Measurements from ENCODE around the gene TENT4A. TPM values are rescaled to one million over a fixed set of nuclear protein-coding genes. Genes with fewer than 3 reads are reported as not detected.
A peak's percentile ranks its signal among the peaks of the same experiment; 100 is the strongest.
"Not testable (repeated sequence)": the region's sequence is repeated elsewhere in the genome, so short reads cannot be mapped to it uniquely, and the experiment has no call there.

Gene TENT4A
- polyA plus RNA-seq, 10 donors, result 14.1 to 24.1 (median 16.8) TPM

DNA sequence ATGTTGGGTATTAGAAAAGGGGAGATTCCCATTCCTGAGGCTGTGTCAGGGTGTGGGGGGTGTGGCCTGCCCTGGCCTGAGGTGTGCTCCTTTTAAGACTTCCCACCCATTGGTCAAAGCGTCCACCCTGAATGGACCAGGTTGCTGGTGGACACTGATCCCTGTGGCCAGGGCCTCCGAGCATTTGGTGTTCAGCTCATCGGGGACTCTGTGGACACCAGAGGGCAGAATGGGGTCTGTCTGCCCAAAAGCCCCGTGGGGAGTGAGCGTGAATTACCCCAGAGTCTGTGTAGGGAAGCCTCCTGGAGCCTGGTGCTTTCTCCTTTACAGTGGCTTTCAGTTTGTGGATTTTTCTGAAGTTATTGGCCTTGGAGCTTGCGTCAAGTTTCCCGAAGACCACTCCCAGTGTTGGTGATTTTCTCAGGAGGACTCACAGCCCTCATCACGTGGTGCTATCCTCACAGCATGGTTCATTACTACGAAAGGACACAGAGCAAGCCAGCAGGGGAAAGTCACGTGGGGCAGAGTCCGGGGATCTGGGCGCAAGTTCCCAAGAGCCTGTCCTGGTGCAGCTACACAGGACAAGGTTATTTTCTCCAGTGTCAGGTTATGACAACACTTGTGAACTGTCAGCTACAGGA is 55.5 kb downstream of the TENT4A start:
- no peak for DNase-seq

DNA sequence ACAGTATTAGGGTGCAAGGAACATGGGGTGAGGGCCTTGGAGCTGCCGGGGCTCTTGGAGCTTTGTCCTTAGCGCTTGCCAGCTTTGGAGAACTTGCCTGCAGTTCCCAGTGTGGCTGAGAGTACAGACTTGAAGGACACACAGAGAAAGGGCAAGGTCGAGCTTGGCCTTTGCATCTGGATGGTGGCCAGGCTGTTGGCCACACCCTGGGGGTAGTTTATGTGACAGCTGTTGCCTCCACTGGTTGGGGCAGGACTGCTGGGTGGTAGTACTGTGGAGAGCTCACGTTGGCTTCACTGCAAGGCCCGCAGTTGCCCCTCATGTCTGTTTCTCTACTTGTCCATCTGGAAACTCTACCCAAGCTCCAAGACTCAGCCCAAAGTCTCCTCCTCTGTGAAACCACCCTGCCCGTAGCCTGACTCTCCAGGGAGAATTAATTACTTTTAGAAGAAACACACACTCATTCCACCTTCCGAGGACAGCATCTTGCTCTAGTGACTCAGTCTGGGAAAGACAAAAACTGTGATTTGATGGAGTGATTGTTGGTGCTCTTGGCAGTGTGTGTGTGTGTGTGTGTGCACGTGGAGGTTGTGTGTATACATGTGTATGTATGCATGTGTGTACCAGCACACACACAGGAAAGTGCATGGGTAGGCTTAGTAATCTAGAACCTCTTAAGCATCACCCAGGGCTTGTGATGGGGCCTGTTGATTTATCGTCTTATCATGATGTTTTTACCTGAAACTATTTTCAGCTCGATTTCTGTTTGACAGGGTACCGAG is 57.8 kb downstream of the TENT4A start:
- no peak for DNase-seq

DNA sequence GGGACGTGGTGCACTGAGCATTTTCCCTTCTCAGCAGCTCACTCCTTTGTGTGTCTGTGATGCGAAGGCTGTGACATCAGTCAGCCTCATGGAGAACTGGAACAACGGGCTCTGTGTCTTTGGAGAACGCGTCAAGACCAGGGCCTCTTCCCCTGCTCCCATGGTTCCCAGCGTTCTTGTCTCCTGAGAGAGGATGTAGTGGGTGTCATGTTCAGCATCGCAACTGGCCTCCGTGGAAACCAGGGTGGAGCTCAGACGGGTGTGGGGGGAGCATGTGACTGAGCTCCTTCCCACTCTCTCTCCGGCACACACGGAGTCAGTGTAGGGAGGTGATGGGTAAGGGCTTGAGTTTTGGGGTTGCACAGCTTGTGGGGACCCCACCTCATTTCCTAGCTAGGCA is 59.7 kb downstream of the TENT4A start:
- no peak for DNase-seq

DNA sequence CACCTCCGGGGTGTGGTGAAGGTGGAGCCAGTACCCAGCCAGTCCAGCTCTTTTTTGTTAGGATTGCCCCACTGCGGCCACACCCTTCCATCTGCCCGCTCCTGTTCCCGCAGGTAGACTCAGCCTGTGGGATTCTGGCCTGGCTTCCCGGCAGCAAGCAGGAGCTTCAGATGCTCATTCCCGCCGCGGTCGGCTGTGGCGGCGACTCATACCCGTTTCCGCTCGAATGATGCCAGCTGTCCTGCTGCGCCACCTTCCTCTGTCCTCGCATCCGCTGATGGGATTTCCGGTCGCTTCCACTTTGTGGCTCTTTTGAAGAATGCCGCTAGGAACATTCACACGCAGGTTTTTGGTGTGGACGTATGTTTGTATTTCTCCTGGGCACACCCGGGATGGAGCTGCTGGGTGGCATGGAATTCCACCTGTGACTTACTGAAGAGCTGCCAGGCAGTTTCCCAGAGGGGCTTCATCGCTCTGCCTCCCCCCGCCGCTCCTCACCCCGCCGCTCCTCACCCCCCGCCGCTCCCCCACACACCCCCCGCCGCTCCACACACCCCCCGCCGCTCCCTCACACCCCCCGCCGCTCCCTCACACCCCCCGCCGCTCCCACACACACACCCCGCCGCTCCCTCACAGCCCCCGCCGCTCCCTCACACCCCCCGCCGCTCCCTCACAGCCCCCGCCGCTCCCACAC is 60.3 kb downstream of the TENT4A start:
- no peak for DNase-seq

DNA sequence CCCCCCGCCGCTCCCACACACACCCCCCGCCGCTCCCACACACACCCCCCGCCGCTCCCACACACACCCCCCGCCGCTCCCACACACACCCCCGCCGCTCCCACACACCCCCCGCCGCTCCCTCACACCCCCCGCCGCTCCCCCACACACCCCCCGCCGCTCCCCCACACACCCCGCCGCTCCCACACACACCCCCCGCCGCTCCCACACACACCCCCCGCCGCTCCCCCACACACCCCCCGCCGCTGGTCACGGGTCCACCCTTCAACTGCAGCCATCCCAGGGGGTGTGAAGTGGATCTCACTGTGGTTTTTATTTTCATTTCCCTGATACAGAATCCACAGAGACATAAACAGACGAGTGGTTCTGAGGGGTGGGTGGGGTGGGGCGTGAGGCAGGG is 61.0 kb downstream of the TENT4A start:
- not testable (repeated sequence) for DNase-seq

DNA sequence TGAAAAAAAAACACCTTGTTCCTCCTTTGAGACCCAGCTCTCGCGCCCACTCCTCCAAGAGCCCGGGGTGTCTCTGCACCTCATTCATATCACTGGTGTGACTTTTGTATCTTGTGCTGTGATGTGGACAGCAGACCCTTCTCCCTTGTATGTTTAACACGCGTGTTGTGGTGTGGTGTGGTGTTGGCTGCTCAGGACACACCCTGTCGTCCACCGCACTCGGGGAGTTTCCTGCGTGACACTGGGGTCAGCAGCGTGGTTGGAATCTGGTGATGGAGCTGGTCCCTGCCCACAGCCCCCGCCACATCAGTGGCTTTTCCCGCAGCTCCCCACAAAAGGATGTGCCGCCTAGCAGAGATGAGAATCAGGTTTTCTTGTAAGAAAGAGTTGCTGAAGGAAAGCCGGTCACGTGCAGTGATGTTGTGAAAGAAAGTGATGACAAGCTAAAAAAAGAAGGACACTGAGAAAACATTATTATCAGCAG is 61.5 kb downstream of the TENT4A start:
- DNase-seq, result no peak

DNA sequence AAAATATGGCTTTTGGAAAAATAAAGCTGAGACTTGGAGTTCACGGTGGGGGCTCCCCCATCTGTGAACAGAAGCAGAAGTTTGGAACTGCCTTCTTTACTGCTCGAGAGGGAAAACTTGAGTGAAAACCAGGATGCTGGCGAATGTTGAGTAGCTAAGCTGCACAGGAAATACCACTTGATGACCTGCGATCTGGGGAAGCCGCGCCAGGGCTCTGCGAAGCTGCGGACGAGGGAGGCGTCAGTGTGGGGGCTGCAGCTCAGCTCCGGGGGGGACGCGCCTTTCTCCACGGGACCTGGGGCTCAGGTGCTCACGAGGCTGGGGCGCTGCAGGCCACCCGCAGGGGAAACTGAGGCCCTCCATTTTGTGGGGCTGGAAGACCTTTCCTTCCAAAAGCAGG is 62.3 kb downstream of the TENT4A start:
- peak in 1 of 3 donors; percentile 18 for DNase-seq

DNA sequence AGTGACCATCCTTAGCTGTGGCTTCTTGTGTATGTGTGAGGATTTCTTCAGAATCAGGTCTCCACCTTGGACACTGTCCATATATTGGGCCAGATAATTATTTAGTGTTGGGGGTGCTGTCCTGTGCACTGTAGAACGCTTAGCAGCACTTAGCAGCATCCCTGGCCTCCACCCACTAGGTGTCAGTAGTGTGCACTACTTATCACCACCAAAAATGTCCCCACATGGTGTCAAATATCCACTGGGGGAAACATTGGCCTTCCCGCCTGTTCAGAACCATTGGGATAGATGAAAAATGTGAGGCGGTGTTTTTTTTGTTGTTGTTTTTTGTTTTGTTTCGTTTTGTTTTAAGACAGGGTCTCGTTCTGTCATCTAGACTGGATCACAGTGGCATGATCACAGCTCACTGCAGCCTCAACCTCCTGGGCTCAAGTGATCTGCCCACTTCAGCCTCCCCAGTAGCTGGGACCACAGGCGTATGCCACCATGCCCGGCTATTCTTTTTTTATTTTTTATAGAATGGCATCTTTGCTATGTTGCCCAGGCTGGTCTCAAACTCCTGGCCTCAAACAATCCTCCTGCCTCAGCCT is 67.7 kb downstream of the TENT4A start:
- DNase-seq, result no peak

DNA sequence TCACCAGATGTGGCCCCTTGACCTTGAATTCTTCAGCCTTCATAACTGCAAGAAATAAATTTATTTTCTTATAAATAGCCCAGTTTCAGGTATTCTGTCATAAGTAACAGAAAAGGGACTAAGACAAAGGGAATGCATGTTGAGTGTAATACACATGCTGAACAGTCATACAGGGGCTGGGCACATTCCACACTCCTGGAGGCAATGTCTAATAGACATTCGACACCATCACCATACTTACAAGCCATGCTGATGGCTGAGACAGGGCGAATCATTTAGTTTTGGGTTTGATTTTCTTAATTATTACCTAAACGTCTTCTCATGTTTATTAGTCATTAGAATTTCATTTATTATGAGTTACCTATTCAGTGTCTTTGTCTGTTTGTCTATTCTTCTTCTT is 68.5 kb downstream of the TENT4A start:
- DNase-seq, result no peak

DNA sequence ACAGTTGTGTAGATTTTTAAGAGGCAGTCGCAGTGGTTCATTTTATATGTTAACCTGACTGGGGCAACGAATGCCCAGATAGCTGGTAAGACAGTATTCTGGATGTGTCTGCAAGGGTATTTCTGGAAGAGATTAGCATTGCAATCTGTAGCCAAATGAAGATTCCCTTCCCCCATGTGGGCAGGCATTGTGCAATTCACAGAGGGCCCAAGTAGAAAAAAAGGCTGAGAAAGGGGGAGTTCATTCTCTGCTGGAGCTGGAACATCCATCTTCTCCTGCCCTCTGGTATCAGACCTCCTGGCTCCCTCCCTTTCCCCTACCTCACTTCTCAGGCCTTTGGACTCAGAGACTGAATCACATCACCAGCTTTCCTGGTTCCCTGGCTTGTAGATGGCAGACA is 70.6 kb downstream of the TENT4A start:
- DNase-seq, result no peak

DNA sequence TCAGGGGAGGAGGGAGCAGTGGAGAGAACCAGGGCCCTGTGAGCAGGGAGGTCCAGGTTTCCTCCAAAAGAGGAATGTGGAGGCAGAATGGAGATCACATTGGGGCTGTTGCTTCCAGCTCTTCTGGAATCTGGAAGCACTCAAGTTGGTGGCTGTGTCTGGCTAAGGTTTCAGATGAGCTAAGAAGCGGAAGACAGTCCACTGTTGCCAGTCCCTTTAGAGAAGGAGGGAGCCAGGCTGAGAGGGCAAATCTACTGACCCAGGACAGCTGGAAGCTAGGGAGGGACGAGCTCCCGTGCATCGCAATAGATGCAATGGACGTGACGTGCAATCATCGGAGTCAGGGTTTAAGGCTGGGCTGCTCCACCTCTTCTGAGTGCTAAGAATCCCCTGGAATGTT is 71.2 kb downstream of the TENT4A start:
- no peak for DNase-seq

DNA sequence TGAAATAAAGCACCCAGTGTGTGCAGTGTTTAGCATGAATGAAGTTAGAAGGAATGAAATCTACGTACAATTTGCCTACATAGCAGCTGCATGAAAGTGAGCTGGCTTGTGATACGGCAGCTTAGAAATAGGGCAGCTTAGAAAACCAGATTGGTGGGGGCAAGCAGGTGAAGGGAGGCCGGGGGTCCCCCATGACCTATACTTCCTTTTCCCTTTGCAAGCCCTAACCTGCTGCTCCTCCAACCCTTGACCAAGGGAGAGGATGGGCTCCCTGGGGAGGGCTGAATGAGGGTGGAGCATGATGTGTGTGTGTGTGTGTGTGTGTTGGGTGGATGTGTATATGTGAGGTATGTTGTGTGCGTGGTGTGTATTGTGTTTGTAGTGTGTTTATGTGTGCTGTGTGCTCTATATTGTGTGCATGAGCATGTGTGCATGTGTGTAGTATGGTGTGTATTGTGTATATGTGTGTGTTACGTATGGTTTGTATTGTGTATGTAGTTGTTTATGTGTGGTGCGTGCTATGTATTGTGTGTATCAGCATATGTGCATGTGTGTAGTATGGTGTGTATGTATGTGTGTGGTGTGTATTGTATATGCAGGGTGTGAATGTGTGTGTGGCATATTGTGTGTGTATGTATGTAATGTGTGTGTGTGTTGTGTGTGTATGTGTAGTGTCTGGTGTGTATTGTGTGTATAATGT is 72.1 kb downstream of the TENT4A start:
- no peak for DNase-seq

DNA sequence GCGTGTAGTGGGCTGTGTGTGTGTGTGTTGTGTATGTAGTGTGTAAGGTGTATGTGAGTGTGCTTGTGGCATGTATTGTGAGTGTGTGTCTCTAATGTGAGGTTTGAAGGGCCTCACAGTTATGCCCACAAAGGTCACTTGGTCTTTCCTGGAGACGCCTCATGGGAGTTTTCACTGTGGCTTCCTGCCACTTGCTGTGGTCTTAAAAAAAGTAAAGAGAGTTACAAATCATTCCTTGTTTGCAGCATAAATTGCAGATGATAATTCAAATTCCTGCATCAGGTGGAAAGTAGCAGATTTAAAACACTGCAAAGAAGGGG is 72.6 kb downstream of the TENT4A start:
- DNase-seq, result no peak

DNA sequence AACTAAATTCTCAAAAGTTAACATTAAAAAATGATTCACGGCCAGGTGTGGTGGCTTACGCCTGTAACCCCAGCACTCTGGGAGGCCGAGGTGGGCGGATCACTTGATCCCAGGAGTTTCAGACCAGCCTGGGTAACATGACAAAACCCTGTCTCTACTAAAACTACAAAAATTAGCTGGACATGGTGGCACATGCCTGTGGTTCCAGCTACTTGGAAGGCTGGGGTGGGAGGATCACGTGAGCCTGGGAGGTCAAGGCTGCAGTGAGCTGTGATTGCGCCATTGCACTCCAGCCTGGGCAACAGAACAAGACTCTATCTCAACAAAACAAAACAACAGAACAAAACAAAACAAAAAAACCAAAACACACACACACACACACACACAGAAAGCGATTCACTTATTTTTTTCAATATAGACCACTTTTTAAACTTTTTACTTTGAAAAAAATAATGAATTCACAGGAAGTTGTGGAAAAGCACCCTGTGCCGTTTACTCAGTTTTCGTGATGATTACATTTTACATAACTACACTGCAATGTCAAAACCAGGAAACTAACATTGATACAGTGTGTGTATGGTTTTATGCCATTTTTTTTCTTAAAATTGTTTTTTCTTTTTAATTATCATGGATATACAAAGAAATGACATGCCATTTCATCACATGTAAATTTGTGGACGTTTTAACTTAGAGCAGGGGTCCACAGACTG is 73.7 kb downstream of the TENT4A start:
- no peak for DNase-seq

DNA sequence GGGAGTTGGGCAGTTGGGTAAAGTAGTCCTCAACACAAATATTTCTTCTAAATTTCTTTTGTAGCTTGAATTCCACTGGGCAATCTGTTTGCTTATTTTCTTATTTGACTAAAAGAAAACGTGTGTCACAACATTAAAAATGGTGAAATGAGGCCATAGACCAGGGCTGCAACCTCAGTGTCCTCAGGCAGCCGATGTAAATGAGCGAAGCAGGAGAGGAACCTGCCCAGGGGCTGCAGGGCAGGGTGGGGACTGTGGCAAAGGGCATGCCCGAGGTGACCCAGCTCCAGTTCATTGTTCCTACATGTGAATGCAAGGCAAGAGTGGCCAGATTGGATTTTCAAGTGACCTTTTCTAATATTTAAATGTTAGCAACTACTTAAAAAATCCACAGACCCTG is 74.7 kb downstream of the TENT4A start:
- DNase-seq, result no peak

DNA sequence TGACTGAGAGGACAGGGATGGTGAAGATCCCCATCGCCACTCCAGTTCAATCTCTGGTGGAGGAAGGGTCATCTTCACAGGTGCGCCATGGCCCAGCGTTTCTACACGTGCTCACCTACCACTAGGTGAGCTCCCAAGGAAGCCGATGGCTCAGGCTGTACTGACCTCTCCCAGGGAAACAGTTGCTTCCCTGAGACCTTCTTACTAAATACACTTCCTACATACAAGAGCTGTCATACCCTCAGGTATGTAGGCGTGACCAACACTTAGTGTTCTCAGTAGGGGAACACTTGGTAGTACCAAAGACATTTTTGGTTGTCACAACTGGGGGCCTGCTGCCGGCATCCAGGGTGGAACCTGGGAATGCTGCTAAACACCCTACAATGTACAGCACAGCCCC is 75.2 kb downstream of the TENT4A start:
- no peak for DNase-seq

DNA sequence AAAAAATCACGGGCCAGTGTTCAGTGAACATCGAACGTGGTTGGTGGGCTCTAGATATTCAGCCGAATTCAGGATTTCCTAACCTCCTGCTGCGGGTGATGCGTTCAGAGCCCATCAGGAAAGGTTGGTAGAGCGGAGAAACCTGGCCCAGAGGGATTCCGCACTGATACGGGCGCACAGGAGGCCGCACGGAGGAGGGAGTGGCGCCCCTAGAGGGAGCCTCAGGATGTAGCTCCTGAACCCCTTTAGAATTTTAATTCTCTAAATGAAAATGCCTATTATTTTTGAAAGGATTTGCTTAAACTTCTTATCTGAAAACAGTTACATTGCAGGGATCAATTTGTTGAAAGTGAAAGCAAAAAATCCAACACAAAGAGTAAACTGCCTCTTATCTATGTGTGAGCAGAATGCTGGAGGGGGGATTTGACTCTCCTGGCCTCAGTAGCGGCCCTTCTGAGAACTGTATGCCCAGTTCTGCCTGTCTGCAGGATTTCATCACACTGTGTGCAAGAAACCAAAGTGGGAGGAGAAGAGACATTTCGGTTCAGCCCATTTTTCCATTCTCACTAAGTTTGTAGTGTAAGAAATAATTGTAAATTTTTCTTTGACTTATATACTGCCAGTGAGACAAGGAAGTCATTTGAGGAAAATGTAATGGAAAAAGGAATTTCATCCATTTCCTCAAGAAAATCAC is 75.9 kb downstream of the TENT4A start:
- no peak for DNase-seq

DNA sequence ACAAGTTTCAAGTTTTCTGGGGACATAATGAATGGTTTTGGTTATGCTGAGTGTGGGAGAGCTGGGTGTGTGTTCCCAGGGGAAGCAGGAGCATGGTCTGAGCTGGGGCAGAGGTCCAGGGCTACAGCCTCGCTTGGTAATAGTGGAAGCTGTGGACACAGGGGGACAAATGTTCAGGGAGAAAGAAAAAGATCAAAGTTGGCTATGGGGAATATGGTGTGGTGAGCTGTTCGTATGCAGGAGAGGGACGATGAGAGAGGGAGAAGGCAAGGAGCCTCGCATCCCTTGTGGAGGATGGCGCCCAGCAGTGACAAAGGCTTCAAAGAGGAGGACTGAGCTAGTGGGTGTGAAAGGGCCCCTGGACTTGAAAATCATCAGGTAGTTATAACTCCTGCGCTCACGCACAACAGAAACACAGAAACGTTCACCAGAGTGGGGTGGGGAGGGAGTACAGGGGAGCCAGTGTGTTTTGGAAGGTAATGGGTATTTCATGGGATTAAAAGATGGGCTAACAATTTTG is 77.2 kb downstream of the TENT4A start:
- no peak for DNase-seq

DNA sequence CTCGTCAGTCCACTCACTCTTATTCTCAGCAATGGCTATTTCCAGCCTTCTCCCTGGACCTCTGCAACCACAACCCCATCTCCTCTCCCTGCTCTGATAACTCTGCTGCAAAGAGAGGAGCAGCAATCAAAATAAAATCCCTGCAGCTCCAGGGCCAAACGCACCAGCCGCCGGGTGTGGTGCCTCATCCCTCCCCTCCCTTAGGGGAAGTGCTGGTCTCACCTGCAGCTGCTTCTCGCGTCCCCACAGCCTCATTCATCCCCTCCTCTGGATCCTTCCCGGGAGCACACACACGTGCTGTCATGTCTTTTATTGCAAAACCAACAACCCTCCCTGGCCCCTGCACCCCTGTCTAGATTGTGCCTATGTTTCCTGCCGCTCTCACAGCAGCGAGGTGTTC is 77.8 kb downstream of the TENT4A start:
- DNase-seq, result no peak

DNA sequence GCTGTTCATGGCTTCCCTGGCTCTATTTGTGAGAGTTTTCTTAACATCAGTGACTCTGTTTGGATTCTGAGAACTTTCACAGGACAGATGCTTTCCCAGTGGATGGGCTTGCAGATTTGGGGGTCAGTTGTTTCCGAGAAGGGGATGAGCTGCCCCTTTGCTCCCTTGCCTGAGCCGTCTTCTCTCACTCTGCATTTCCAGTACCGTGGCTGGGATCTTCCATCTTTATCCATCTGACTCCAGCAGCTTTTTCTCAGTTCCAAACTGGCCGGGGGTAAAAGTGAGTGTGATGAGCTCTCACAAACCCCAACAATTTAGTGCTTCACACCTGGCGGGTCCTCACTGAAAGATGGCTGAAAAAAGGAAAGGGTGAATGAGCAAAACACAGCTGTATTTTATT is 79.1 kb downstream of the TENT4A start:
- no peak for DNase-seq
